KMS-11 (cell line): ENCODE results near the gene C16orf86.
"Not testable (repeated sequence)": the region's sequence is repeated elsewhere in the genome, so short reads cannot be mapped to it uniquely, and the experiment has no call there.

Source experiments
- H2AFZ ChIP-seq: fragments of 200-600 bp; sonication (generic); 2 replicates; pipeline ENCODE4 v1.6.1; 2016; ENCODE audit warnings: antibody characterized with exemption, mixed run types, low read depth
- H3K27ac ChIP-seq: fragments of 200-600 bp; sonication (generic); 2 replicates; pipeline ENCODE4 v1.6.1; 2016; ENCODE audit warnings: mild to moderate bottlenecking, mixed run types
- H3K27me3 ChIP-seq: fragments of 200-600 bp; sonication (generic); 2 replicates; pipeline ENCODE4 v1.6.1; 2017; ENCODE audit warnings: mild to moderate bottlenecking, low read depth, mixed run types, moderate library complexity; ENCODE audit not compliant: insufficient read depth
- H3K36me3 ChIP-seq: fragments of 200-600 bp; sonication (generic); 2 replicates; pipeline ENCODE4 v1.6.1; 2017; ENCODE audit warnings: mild to moderate bottlenecking, mixed run types; ENCODE audit not compliant: insufficient read depth
- H3K4me1 ChIP-seq: fragments of 200-600 bp; sonication (generic); 2 replicates; pipeline ENCODE4 v1.6.1; 2016; ENCODE audit warnings: mild to moderate bottlenecking, low read depth, mixed run types; ENCODE audit not compliant: poor library complexity, severe bottlenecking
- H3K4me2 ChIP-seq: fragments of 200-600 bp; sonication (generic); 2 replicates; pipeline ENCODE4 v1.7.0; 2016; ENCODE audit warnings: mild to moderate bottlenecking, mixed run types
- H3K4me3 ChIP-seq: fragments of 200-600 bp; sonication (generic); IDR thresholded peaks from 2 replicates; pipeline ENCODE4 v1.6.1; 2017; ENCODE audit warnings: low read depth, low read length, mixed read lengths; ENCODE audit not compliant: insufficient read depth
- H3K79me2 ChIP-seq: fragments of 200-600 bp; sonication (generic); 2 replicates; pipeline ENCODE4 v1.6.1; 2016; ENCODE audit warnings: low read depth, mixed run types; ENCODE audit not compliant: insufficient read depth
- H3K9ac ChIP-seq: fragments of 200-600 bp; sonication (generic); 2 replicates; pipeline ENCODE4 v1.6.1; 2016; ENCODE audit warnings: mild to moderate bottlenecking, mixed run types
- H4K20me1 ChIP-seq: fragments of 200-600 bp; sonication (generic); 2 replicates; pipeline ENCODE4 v1.6.1; 2016; ENCODE audit warnings: mild to moderate bottlenecking, mixed run types; ENCODE audit not compliant: insufficient read depth
- TF ChIP-seq, protein P1 (sequence below): fragments of 200-600 bp; sonication (generic); conservative IDR thresholded peaks from 2 replicates; pipeline ENCODE4 v1.6.1; 2017; ENCODE audit warnings: low read depth, mild to moderate bottlenecking, antibody characterized with exemption, low read length, moderate library complexity, mixed read lengths

Gene C16orf86

GRCh38 chr16:67683767-67684166 lies 17.2 kb downstream of the C16orf86 start:
- TF ChIP-seq, protein P1, sequence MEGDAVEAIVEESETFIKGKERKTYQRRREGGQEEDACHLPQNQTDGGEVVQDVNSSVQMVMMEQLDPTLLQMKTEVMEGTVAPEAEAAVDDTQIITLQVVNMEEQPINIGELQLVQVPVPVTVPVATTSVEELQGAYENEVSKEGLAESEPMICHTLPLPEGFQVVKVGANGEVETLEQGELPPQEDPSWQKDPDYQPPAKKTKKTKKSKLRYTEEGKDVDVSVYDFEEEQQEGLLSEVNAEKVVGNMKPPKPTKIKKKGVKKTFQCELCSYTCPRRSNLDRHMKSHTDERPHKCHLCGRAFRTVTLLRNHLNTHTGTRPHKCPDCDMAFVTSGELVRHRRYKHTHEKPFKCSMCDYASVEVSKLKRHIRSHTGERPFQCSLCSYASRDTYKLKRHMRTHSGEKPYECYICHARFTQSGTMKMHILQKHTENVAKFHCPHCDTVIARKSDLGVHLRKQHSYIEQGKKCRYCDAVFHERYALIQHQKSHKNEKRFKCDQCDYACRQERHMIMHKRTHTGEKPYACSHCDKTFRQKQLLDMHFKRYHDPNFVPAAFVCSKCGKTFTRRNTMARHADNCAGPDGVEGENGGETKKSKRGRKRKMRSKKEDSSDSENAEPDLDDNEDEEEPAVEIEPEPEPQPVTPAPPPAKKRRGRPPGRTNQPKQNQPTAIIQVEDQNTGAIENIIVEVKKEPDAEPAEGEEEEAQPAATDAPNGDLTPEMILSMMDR = no peak
- H3K9ac ChIP-seq = no peak overlapping the region

GRCh38 chr16:67685388-67686112 lies 18.9 kb downstream of the C16orf86 start:
- TF ChIP-seq, protein P1 = no peak
- no peaks in the 10 kb centered on the region for H3K4me1 ChIP-seq
- H3K27me3 ChIP-seq = no peaks in the 10 kb centered on the region
- H3K36me3 ChIP-seq = no peaks in the 10 kb centered on the region
- no peaks in the 10 kb centered on the region for H4K20me1 ChIP-seq
- no peak overlapping the region for H3K9ac ChIP-seq
- no peak overlapping the region for H2AFZ ChIP-seq
- no peaks in the 10 kb centered on the region for H3K79me2 ChIP-seq
- H3K4me3 ChIP-seq = no peak overlapping the region
- no peak overlapping the region for H3K27ac ChIP-seq
- H3K4me2 ChIP-seq = no peak overlapping the region

More at GRCh38 chr16:67683767-67684166, 17.2 kb downstream of the C16orf86 start:
- H3K27ac ChIP-seq = no peak overlapping the region
- H3K27me3 ChIP-seq = no peaks in the 10 kb centered on the region
- H4K20me1 ChIP-seq = no peaks in the 10 kb centered on the region
- H3K79me2 ChIP-seq = no peaks in the 10 kb centered on the region
- no peak overlapping the region for H2AFZ ChIP-seq
- H3K4me1 ChIP-seq = no peaks in the 10 kb centered on the region
- H3K4me3 ChIP-seq = no peak overlapping the region
- H3K4me2 ChIP-seq = no peak overlapping the region
- H3K36me3 ChIP-seq = no peaks in the 10 kb centered on the region

- H2AFZ ChIP-seq, H3K9ac ChIP-seq, H3K4me3 ChIP-seq, H4K20me1 ChIP-seq, H3K36me3 ChIP-seq, H3K4me1 ChIP-seq, H3K27me3 ChIP-seq, H3K4me2 ChIP-seq, H3K79me2 ChIP-seq, H3K27ac ChIP-seq: not testable (repeated sequence)
These were observed 27.1 kb downstream of the C16orf86 start for GRCh38 chr16:67693517-67694285.

- Histone ChIP-seq H2AFZ (no peak overlapping the region), H3K4me3 (no peak overlapping the region), H3K4me1 (no peaks in the 10 kb centered on the region), H4K20me1 (no peaks in the 10 kb centered on the region), H3K9ac (no peak overlapping the region), H3K27ac (no peak overlapping the region), H3K79me2 (no peaks in the 10 kb centered on the region), H3K27me3 (no peaks in the 10 kb centered on the region), H3K4me2 (no peak overlapping the region), H3K36me3 (no peaks in the 10 kb centered on the region)
- TF ChIP-seq, protein P1 = no peak
These were observed 28.0 kb downstream of the C16orf86 start for GRCh38 chr16:67694611-67695010.
